NCI-H1930 (cell line): ENCODE measurements around the gene PNPLA6.

Source experiments
- DNase-seq, 2 experiments: peaks; one replicate each; lab custom pipeline; 2025; lab: John Stamatoyannopoulos, UW

PNPLA6 gene

GRCh38 chr19:7600721-7601120 lies 65.2 kb downstream of the PNPLA6 start:
- no peak for DNase-seq

- DNase-seq, result no peak
Measured at GRCh38 chr19:7602240-7602934, 66.9 kb downstream of the PNPLA6 start.

DNA sequence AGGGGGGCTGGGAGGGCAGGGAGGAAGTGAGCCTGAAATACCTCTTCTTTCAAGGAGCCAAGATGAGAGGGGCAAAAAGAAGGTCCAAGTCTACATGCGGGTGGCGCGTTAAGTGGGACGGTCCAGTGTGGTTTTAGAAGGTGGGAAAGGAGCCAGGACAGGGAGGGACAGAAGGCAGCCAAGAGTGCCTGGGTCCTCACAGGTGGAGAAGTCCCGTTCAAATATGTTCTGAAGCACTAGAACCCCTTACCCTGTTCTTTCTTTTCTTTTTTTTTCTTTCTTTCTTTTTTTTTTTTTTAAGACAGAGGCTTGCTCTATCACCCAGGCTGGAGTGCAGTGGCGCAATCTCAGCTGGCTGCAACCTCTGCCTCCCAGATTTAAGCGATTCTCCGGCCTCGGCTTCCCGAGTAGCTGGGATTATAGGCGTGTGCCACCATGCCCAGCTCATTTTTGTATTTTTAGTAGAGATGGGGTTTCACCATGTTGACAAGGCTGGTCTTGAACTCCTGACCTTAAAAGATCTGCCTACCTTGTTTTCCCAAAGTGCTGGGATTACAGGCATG lies 67.5 kb downstream of the PNPLA6 start:
- DNase-seq, result no peak

- DNase-seq, result no peak
Measured at GRCh38 chr19:7603919-7604318, 68.4 kb downstream of the PNPLA6 start.

DNA sequence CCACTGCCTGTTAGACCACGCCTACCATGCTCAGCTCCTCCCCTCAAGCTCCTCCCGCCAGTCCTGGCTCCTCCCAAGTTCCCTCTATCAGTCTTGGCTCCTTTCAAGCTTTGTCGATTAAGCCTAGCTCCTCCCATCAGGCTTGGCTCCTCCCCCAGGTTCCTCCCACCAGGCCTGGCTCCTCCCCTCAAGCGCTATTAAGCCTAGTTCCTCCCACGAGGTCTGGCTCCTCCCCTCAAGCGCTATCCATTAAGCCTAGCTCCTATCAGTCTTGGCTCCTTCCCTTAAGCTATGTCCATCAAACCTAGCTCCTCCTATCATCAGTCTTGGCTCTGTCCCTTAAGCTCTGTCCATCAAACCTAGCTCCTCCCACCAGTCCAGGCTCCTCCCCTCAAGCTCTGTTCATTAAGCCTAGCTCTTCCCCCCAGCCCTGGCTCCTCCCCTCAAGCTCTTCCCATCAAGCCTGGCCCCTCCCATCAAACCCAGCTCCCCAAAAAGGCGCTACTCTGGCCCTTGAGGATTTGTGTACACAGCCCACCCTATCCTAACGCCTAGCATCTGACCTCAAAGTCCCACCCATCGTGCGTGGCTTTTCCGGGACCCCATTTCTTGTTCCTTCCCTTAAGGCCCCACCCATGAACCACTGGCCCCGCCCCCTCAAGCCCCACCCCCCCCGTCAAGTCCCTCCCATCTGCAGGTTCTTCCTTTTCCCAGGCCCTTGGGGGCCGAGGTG lies 70.1 kb downstream of the PNPLA6 start:
- DNase-seq, result no peak

DNA sequence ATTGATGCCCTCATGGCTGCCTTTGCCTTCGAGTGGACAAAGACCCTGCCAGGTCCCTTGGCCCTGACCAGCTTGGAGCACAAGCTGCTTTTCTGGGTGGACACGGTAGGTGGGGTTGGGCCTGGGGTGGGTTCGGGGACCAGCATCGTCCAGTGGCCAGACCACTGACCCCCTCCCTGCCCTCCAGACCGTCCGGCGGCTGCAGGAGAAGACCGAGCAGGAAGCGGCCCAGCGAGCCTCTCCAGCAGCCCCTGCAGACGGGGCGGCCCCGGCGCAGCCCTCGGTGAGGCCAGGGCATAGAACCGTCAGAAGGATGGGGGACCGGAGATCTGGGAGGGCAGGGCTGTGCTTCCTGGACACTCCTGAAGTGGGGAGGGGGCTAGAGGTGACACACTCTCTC lies 70.8 kb downstream of the PNPLA6 start:
- no peak for DNase-seq

DNA sequence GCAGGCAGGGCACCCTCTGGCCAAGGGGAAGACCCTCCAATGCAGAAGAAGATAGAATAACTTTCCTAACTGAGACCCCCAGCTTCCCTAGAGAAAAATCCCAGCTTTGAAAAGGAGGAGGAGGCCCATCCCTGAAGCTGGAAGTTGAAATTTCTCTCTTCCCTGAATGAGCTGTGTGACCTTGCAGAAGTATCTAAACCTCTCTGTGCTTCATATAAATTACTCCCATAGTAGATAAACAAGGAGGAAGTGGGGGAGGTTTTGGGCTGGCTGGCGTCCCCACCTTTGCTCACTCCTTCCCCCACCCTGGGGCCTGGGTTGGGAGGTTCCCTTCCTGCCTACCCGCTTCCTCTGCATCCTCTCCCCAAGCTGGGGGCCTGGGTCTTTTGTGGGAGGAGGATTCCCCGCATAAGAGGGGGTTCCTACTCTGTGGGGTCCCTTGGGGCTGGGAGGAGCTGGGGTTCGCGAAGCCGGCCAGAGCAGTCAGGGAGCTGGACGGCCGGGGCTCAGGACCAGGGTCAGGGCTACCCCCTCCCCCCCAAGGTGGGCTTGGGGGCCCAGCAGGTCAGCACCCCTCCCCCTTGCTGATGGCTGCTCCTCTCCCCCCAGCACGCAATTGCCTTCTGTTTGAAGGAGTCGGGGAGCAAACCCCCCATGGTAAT lies 71.8 kb downstream of the PNPLA6 start:
- no peak for DNase-seq

DNA sequence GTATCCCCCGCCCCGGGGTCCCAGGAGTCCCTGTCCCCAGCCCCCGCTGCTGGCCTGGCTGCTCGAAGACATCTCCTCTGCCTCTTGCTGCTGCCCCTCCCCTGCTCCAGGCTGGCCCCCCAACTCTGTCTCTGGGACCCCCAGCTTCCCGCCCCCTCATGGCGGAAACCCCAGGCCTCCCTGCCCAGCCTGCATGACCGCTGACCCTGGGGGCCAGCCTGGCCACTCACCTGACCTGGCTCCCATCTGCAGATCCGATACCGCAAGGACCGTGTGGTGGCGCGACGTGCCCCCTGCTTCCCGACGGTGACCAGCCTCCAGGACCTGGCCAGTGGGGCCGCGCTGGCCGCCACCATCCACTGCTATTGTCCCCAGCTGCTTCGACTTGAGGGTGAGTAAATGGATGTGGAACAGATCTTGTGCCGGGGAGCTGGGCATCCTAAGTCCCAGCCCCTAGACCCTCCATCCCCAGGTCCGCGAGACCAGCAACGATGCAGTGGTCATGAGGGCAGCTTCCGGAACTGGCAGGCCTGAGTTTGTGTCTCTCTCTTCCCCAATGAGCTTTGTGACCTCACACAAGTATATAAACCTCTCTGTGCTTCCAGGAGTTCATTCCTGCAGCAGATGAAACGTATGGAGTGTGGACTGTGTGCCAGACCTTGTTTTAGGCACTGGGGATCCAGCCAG lies 72.5 kb downstream of the PNPLA6 start:
- DNase-seq, result no peak

- no peak for DNase-seq
Measured at GRCh38 chr19:7610491-7611240, 75.1 kb downstream of the PNPLA6 start.
